Common myeloid progenitor, CD34-positive (primary cell): ENCODE measurements around the gene HLA-DMB.
A peak's percentile ranks its signal among the peaks of the same experiment; 100 is the strongest.

Experiments
- CTCF ChIA-PET: fragments of 350-600 bp; sonication (Branson Sonifier 250); formaldehyde crosslinking; loops from one replicate; lab custom pipeline; 2021; ENCODE audit warnings: antibody characterized with exemption; lab: Charles Lee
- POLR2A ChIA-PET: fragments of 350-600 bp; sonication (Branson Sonifier 250); formaldehyde crosslinking; loops from one replicate; lab custom pipeline; 2021; ENCODE audit warnings: antibody characterized with exemption; lab: Charles Lee
- DNase-seq, 3 donors: peaks; one replicate each; pipeline versions ENCODE4 v3.0.0 to v3.0.0-alpha.2; 2013
- H3K27ac ChIP-seq, 2 experiments: 1 replicate in 1 of 2; 2 replicates in 1 of 2; pipeline ENCODE4 v1.7.0; 2013; ENCODE audit warnings: inconsistent platforms in 2 of 2, low read length in 2 of 2, mild to moderate bottlenecking in 2 of 2, low read depth in 1 of 2, moderate library complexity in 1 of 2; ENCODE audit not compliant: severe bottlenecking in 2 of 2, insufficient read depth in 1 of 2, poor library complexity in 1 of 2
- H3K27me3 ChIP-seq, 5 experiments: replicated peaks in 2 of 5; 1 replicate in 3 of 5; 2 replicates in 2 of 5; pipeline versions ENCODE4 v1.6.1 to v1.7.0; 2013; ENCODE audit warnings: low read length in 4 of 5, mild to moderate bottlenecking in 2 of 5, moderate library complexity in 2 of 5, inconsistent platforms in 1 of 5; ENCODE audit not compliant: insufficient read depth in 5 of 5, control insufficient read depth in 4 of 5
- H3K36me3 ChIP-seq, 4 experiments: 1 replicate in 2 of 4; 2 replicates in 2 of 4; pipeline versions ENCODE4 v1.6.1 to v1.7.0; 2013; ENCODE audit warnings: low read length in 3 of 4, control low read depth in 1 of 4, mild to moderate bottlenecking in 1 of 4; ENCODE audit not compliant: control insufficient read depth in 4 of 4, insufficient read depth in 4 of 4
- H3K4me1 ChIP-seq, 4 experiments: 1 replicate in 3 of 4; 2 replicates in 1 of 4; pipeline versions ENCODE4 v1.6.1 to v1.7.1; 2013; ENCODE audit warnings: low read length in 3 of 4, mild to moderate bottlenecking in 3 of 4, control low read depth in 1 of 4, inconsistent platforms in 1 of 4, moderate library complexity in 1 of 4; ENCODE audit not compliant: control insufficient read depth in 4 of 4, insufficient read depth in 4 of 4; ENCODE audit errors: control extremely low read depth in 1 of 4
- H3K4me3 ChIP-seq, 7 experiments: 1 replicate in 4 of 7; 2 replicates in 3 of 7; pipeline versions ENCODE4 v1.5.1 to v1.7.0; 2013; ENCODE audit warnings: mild to moderate bottlenecking in 7 of 7, low read length in 6 of 7, moderate library complexity in 6 of 7, inconsistent platforms in 2 of 7, low read depth in 2 of 7, control low read depth in 1 of 7; ENCODE audit not compliant: insufficient read depth in 4 of 7, control insufficient read depth in 1 of 7; ENCODE audit errors: extremely low read depth in 1 of 7
- H3K9me3 ChIP-seq, 5 experiments: 1 replicate in 4 of 5; 2 replicates in 1 of 5; pipeline versions ENCODE4 v1.6.1 to v1.7.1; 2013; ENCODE audit warnings: low read length in 4 of 5, mild to moderate bottlenecking in 2 of 5, inconsistent platforms in 1 of 5, low read depth in 1 of 5, moderate library complexity in 1 of 5; ENCODE audit not compliant: control insufficient read depth in 4 of 5, insufficient read depth in 2 of 5; ENCODE audit errors: control extremely low read depth in 1 of 5
- WGBS: methylation state at CpG from one replicate; pipeline ENCODE4 v1.1.5; 2013; ENCODE audit not compliant: insufficient coverage; 5-methylcytosine and 5-hydroxymethylcytosine counted together

Gene HLA-DMB

GRCh38 chr6:32982084-32982701 lies 41.4 kb upstream of the HLA-DMB start:
- WGBS = 88% methylated on average over 4 of the region's 8 CpGs
- peak in 2 of 3 donors; percentile 42 to 43 for DNase-seq
- Histone ChIP-seq H3K27me3 (no peaks in the 10 kb centered on the region), H3K36me3 (peaks cover 21 to 53% (median 40%) of the 10 kb centered on the region in 4 experiments), H3K4me1 (peaks cover 0 to 10% (median 3%) of the 10 kb centered on the region in 4 experiments), H3K9me3 (no peaks in the 10 kb centered on the region), H3K27ac (no peak overlapping the region), H3K4me3 (no peak overlapping the region)
- POLR2A ChIA-PET = interaction anchor here (1.6 to 4.7 kb wide), 3 partner anchors 9 to 28 kb away, joined by 3 to 39 read pairs (median 26); no protein-coding TSS in a partner anchor
- CTCF ChIA-PET = interaction anchor here (1.0 to 11.9 kb wide), 8 partner anchors 10 to 141 kb away, joined by 3 to 139 read pairs (median 4); partner anchors contain the start of gene BRD2

GRCh38 chr6:32980488-32981038 lies 39.7 kb upstream of the HLA-DMB start:
- no peak for DNase-seq
- Histone ChIP-seq H3K4me3 (no peak overlapping the region), H3K27ac (no peak overlapping the region), H3K27me3 (no peaks in the 10 kb centered on the region), H3K4me1 (peaks cover 0 to 17% (median 11%) of the 10 kb centered on the region in 4 experiments), H3K9me3 (no peaks in the 10 kb centered on the region), H3K36me3 (peaks cover 35 to 69% (median 56%) of the 10 kb centered on the region in 4 experiments)
- ChIA-PET POLR2A (interaction anchor here (1.0 to 2.9 kb wide), 4 partner anchors 9 to 268 kb away, joined by 3 to 26 read pairs (median 4); partner anchors contain the start of gene HLA-DMA), CTCF (interaction anchor here (0.7 to 19.5 kb wide), 11 partner anchors 9 to 139 kb away, joined by 3 to 346 read pairs (median 5); partner anchors contain the start of gene HLA-DMA)
- 92% methylated on average over 10 of the region's 11 CpGs for WGBS

GRCh38 chr6:32979720-32980487 lies 39.1 kb upstream of the HLA-DMB start:
- POLR2A ChIA-PET = interaction anchor here (1.0 to 2.9 kb wide), 3 partner anchors 8 to 269 kb away, joined by 3 to 26 read pairs (median 5); partner anchors contain the start of gene HLA-DMA
- CTCF ChIA-PET = interaction anchor here (1.1 to 19.5 kb wide), 10 partner anchors 9 to 142 kb away, joined by 3 to 346 read pairs (median 5); partner anchors contain the start of genes HLA-DMA and TAP2
- Histone ChIP-seq H3K27me3 (no peaks in the 10 kb centered on the region), H3K27ac (no peak overlapping the region), H3K9me3 (no peaks in the 10 kb centered on the region), H3K4me3 (no peak overlapping the region), H3K4me1 (peaks cover 4 to 23% (median 15%) of the 10 kb centered on the region in 4 experiments), H3K36me3 (peaks cover 35 to 76% (median 60%) of the 10 kb centered on the region in 4 experiments)
- 98% methylated on average over 10 of the region's 12 CpGs for WGBS
- no peak for DNase-seq

GRCh38 chr6:32977953-32978324 lies 37.1 kb upstream of the HLA-DMB start:
- Histone ChIP-seq H3K9me3 (no peaks in the 10 kb centered on the region), H3K4me1 (peaks cover 11 to 31% (median 26%) of the 10 kb centered on the region in 4 experiments), H3K4me3 (no peak overlapping the region), H3K27ac (no peak overlapping the region), H3K36me3 (peaks cover 38 to 95% (median 69%) of the 10 kb centered on the region in 4 experiments), H3K27me3 (no peaks in the 10 kb centered on the region)
- POLR2A ChIA-PET = no interaction called here
- CTCF ChIA-PET = interaction anchor here (0.7 to 19.5 kb wide), 6 partner anchors 16 to 93 kb away, joined by 3 to 346 read pairs (median 4); partner anchors contain the start of gene HLA-DMA
- whole genome bisulfite sequencing = 94% methylated on average over 5 of the region's 7 CpGs
- no peak for DNase-seq

GRCh38 chr6:32977272-32977952 lies 36.6 kb upstream of the HLA-DMB start:
- POLR2A ChIA-PET = interaction anchor here (0.7 kb wide), 1 partner anchor 11 kb away, joined by 3 read pairs; no protein-coding TSS in a partner anchor
- peaks cover 11 to 31% (median 26%) of the 10 kb centered on the region in 4 experiments for H3K4me1 ChIP-seq
- no peak overlapping the region for H3K27ac ChIP-seq
- H3K9me3 ChIP-seq = no peaks in the 10 kb centered on the region
- no peaks in the 10 kb centered on the region for H3K27me3 ChIP-seq
- no peak for DNase-seq
- CTCF ChIA-PET = interaction anchor here (0.7 to 19.5 kb wide), 6 partner anchors 15 to 92 kb away, joined by 3 to 346 read pairs (median 4); partner anchors contain the start of gene HLA-DMA
- WGBS = 93% methylated on average over 6 of the region's 10 CpGs
- no peak overlapping the region for H3K4me3 ChIP-seq
- peaks cover 37 to 98% (median 74%) of the 10 kb centered on the region in 4 experiments for H3K36me3 ChIP-seq
